Small intestine (tissue), 7 donors: ENCODE results near the gene SEC11C. TPM values are rescaled to one million over a fixed set of nuclear protein-coding genes. Genes with fewer than 3 reads are reported as not detected.
"Not testable (repeated sequence)": the region's sequence is repeated elsewhere in the genome, so short reads cannot be mapped to it uniquely, and the experiment has no call there.

Source experiments
- DNase-seq, 2 donors: peaks; one replicate each; pipeline versions ENCODE4 v3.0.0 to v3.0.0-alpha.2; 2013
- FAIRE-seq: peaks from 2 replicates; lab custom pipeline; 2012; peaks lifted over from hg19 to GRCh38; lab: Jason Lieb, UNC
- H3K27ac ChIP-seq, 3 donors: one replicate each; pipeline ENCODE4 v1.5.1; 2013; ENCODE audit warnings: low read length in 2 of 3, mild to moderate bottlenecking in 2 of 3, control low read depth in 1 of 3, inconsistent platforms in 1 of 3, low read depth in 1 of 3, moderate library complexity in 1 of 3
- H3K27me3 ChIP-seq, 3 donors: one replicate each; pipeline ENCODE4 v1.6.1; 2013; ENCODE audit warnings: low read length in 3 of 3, inconsistent platforms in 1 of 3; ENCODE audit not compliant: control insufficient read depth in 3 of 3, insufficient read depth in 3 of 3
- H3K36me3 ChIP-seq, 3 donors: one replicate each; pipeline ENCODE4 v1.6.1; 2013; ENCODE audit warnings: low read length in 3 of 3, inconsistent platforms in 1 of 3, low read depth in 1 of 3, mild to moderate bottlenecking in 1 of 3, moderate library complexity in 1 of 3; ENCODE audit not compliant: control insufficient read depth in 3 of 3, insufficient read depth in 2 of 3
- H3K4me1 ChIP-seq, 3 donors: one replicate each; pipeline ENCODE4 v1.6.1; 2013; ENCODE audit warnings: low read length in 2 of 3, inconsistent platforms in 1 of 3, low read depth in 1 of 3, mild to moderate bottlenecking in 1 of 3, moderate library complexity in 1 of 3; ENCODE audit not compliant: control insufficient read depth in 3 of 3, insufficient read depth in 2 of 3
- H3K4me3 ChIP-seq, 3 donors: one replicate each; pipeline ENCODE4 v1.5.1; 2013; ENCODE audit warnings: low read length in 3 of 3, control low read depth in 1 of 3, inconsistent platforms in 1 of 3, low read depth in 1 of 3, mild to moderate bottlenecking in 1 of 3, moderate library complexity in 1 of 3
- H3K9me3 ChIP-seq, 2 donors: one replicate each; pipeline ENCODE4 v1.6.1; 2013; ENCODE audit warnings: low read depth in 1 of 2, low read length in 1 of 2; ENCODE audit not compliant: control insufficient read depth in 2 of 2, insufficient read depth in 1 of 2
- WGBS, 3 donors: extraction: QIAGEN DNeasy Blood & Tissue Kit; methylation state at CpG; one replicate each; pipeline ENCODE4 v1.1.7; 2013; 5-methylcytosine and 5-hydroxymethylcytosine counted together
- polyA plus RNA-seq, 4 donors: library from polyadenylated mRNA; stranded (reverse) in 3 of 4; unstranded in 1 of 4; fragments of 200-250 nt in 3 of 4; fragments of 120-200 nt in 1 of 4; gene quantifications; one replicate each; pipeline versions ENCODE4 v1.2.1 to v1.2.3, GENCODE V29; 2013
- donor health status: healthy with polysubstance abuse.
- donor health status: control.
- donor health status: control.
- donor health status: Bipolar disorder and iron deficiency.
- donor health status: healthy.

Gene SEC11C
- polyA plus RNA-seq, 4 donors, result 38.7 to 164 (median 104) TPM

- Histone ChIP-seq H3K4me3 (no peak overlapping the region), H3K9me3 (no peaks in the 10 kb centered on the region), H3K4me1 (peaks cover 3 to 7% (median 3%) of the 10 kb centered on the region in 3 donors), H3K27me3 (no peaks in the 10 kb centered on the region), H3K36me3 (no peaks in the 10 kb centered on the region), H3K27ac (no peak overlapping the region)
- 72 to 83% (median 81%) methylated on average over 1 of the region's 1 CpG for WGBS, 3 donors
- DNase-seq (peak; percentile 8 to 32), FAIRE-seq (no peak)
Observed at GRCh38 chr18:59141294-59142068, 1.8 kb downstream of the SEC11C start.

- 68 to 87% (median 71%) methylated on average over 6 of the region's 6 CpGs for WGBS, 3 donors
- FAIRE-seq, result no peak
- Histone ChIP-seq H3K4me1 (peaks cover 3 to 7% (median 3%) of the 10 kb centered on the region in 3 donors), H3K4me3 (no peak overlapping the region), H3K36me3 (peaks cover 0 to 3% (median 0%) of the 10 kb centered on the region in 3 donors), H3K27ac (no peak overlapping the region), H3K9me3 (no peaks in the 10 kb centered on the region), H3K27me3 (no peaks in the 10 kb centered on the region)
- DNase-seq, result no peak
Observed at GRCh38 chr18:59142274-59142673, 2.6 kb downstream of the SEC11C start.

GRCh38 chr18:59142800-59143416 lies 3.2 kb downstream of the SEC11C start:
- 81 to 89% (median 83%) methylated on average over 11 of the region's 11 CpGs for WGBS, 3 donors
- FAIRE-seq, H3K27me3 ChIP-seq, H3K9me3 ChIP-seq, H3K36me3 ChIP-seq, DNase-seq, H3K27ac ChIP-seq, H3K4me3 ChIP-seq, H3K4me1 ChIP-seq: not testable (repeated sequence)

- no peak overlapping the region for H3K4me3 ChIP-seq
- H3K9me3 ChIP-seq, result no peaks in the 10 kb centered on the region
- H3K36me3 ChIP-seq, result peaks cover 0 to 7% (median 0%) of the 10 kb centered on the region in 3 donors
- no peak overlapping the region for H3K27ac ChIP-seq
- 61 to 81% (median 67%) methylated on average over 3 of the region's 3 CpGs for WGBS, 3 donors
- no peak for DNase-seq
- H3K4me1 ChIP-seq, result peaks cover 3 to 7% (median 3%) of the 10 kb centered on the region in 3 donors
- H3K27me3 ChIP-seq, result no peaks in the 10 kb centered on the region
- FAIRE-seq, result no peak
Observed at GRCh38 chr18:59143441-59143840, 3.8 kb downstream of the SEC11C start.

- Histone ChIP-seq H3K27ac (no peak overlapping the region), H3K4me3 (no peak overlapping the region), H3K4me1 (peaks cover 3 to 7% (median 3%) of the 10 kb centered on the region in 3 donors), H3K36me3 (peaks cover 0 to 8% (median 0%) of the 10 kb centered on the region in 3 donors), H3K27me3 (no peaks in the 10 kb centered on the region), H3K9me3 (no peaks in the 10 kb centered on the region)
- DNase-seq (no peak), FAIRE-seq (no peak)
Observed at GRCh38 chr18:59144483-59144882, 4.8 kb downstream of the SEC11C start.

GRCh38 chr18:59145055-59145454 lies 5.4 kb downstream of the SEC11C start:
- H3K4me1 ChIP-seq, result peaks cover 3 to 7% (median 3%) of the 10 kb centered on the region in 3 donors
- WGBS, 3 donors, result 72 to 88% (median 88%) methylated on average over 4 of the region's 4 CpGs
- no peak for DNase-seq

GRCh38 chr18:59148192-59148591 lies 8.5 kb downstream of the SEC11C start:
- no peaks in the 10 kb centered on the region for H3K27me3 ChIP-seq
- no peak overlapping the region for H3K4me3 ChIP-seq
- 51 to 89% (median 74%) methylated on average over 8 of the region's 8 CpGs for WGBS, 3 donors
- DNase-seq (no peak), FAIRE-seq (no peak)
- no peaks in the 10 kb centered on the region for H3K4me1 ChIP-seq
- no peak overlapping the region for H3K27ac ChIP-seq
- H3K36me3 ChIP-seq, result peaks cover 3 to 16% (median 8%) of the 10 kb centered on the region in 3 donors
- H3K9me3 ChIP-seq, result no peaks in the 10 kb centered on the region

More at GRCh38 chr18:59145055-59145454, 5.4 kb downstream of the SEC11C start:
- no peaks in the 10 kb centered on the region for H3K9me3 ChIP-seq
- H3K27ac ChIP-seq, result no peak overlapping the region
- peaks cover 0 to 10% (median under 1%) of the 10 kb centered on the region in 3 donors for H3K36me3 ChIP-seq
- H3K27me3 ChIP-seq, result no peaks in the 10 kb centered on the region
- no peak for FAIRE-seq
- H3K4me3 ChIP-seq, result no peak overlapping the region

- FAIRE-seq (no peak), DNase-seq (no peak)
- Histone ChIP-seq H3K27me3 (no peaks in the 10 kb centered on the region), H3K9me3 (no peaks in the 10 kb centered on the region), H3K27ac (no peak overlapping the region), H3K4me3 (no peak overlapping the region), H3K4me1 (no peaks in the 10 kb centered on the region), H3K36me3 (peaks cover 3 to 19% (median 9%) of the 10 kb centered on the region in 3 donors)
- 80 to 88% (median 86%) methylated on average over 2 of the region's 2 CpGs for WGBS, 3 donors
Observed at GRCh38 chr18:59149007-59149406, 9.3 kb downstream of the SEC11C start.
